22Rv1 (cell line): Measurements from ENCODE around the gene SFXN5.

Experiments
- H3K27ac ChIP-seq: fragments of 450-650 bp; 2 replicates; pipeline ENCODE4 v1.5.1; 2017
- ZFX ChIP-seq: fragments of 450-650 bp; IDR thresholded peaks from 2 replicates; pipeline ENCODE4 v1.6.1; 2017; ENCODE audit warnings: antibody characterized with exemption, borderline replicate concordance
- TF ChIP-seq, protein P1 (sequence below): fragments of 450-650 bp; IDR thresholded peaks from 2 replicates; pipeline ENCODE4 v1.5.1; 2017; ENCODE audit warnings: mild to moderate bottlenecking

The SFXN5 gene

DNA sequence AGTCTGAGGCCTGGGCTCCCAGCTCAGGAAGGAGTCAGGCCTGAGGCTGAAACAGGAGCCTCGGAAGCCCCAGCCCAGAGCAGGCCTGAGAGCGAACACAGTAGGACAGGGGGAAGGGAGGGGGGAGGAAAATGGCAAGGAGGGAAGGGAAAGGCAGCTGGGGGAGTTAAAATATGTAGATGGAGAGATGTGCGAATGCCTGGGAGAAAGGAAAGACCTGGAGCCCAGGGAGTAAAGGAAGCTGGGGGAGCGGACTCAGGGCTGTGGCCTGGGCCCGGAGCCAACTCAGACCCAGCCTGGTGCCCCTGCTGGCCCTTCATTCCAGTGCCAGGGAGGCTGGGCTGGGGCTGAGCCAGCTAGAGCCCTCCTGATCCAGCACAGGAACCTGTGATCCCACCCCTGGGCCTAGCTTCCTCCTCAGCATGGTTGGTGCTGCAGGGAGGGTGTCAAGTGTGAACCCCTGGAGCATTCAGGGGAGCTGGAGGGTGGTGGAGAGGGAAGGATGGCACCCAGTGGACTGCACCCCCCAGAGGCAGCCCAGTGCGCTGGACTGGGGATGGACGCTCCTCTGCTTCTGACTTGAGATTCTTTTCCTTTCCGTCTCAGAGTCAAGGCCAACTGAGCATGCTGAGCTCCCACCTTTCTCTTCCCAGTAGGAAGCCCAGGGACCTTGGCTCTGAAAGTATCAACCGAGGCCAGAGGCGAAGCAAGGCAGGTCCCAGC, 107.9 kb downstream of the SFXN5 start:
- H3K27ac ChIP-seq = no peak overlapping the region
- TF ChIP-seq ZFX = no peak

DNA sequence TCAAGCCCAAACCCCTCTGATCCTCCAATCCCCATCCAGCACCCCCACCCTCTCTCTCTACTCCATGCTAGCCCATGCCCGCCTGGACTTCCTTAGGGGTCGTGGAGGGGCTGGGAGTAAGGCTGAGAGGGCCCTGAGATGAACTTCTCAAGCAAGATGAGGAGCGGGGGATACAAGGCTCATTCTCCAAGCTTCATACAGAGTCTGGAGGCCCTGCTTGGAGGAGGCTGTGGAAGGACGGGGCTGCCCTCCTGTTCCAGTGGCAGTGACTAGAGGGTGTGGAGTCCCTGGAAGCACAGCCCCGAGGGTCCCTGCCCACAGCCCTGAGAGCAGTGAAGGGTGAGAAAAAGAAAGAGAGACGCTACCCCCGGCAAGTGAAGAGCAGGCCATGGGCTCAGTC, 108.6 kb downstream of the SFXN5 start:
- TF ChIP-seq ZFX = no peak
- TF ChIP-seq, protein P1, sequence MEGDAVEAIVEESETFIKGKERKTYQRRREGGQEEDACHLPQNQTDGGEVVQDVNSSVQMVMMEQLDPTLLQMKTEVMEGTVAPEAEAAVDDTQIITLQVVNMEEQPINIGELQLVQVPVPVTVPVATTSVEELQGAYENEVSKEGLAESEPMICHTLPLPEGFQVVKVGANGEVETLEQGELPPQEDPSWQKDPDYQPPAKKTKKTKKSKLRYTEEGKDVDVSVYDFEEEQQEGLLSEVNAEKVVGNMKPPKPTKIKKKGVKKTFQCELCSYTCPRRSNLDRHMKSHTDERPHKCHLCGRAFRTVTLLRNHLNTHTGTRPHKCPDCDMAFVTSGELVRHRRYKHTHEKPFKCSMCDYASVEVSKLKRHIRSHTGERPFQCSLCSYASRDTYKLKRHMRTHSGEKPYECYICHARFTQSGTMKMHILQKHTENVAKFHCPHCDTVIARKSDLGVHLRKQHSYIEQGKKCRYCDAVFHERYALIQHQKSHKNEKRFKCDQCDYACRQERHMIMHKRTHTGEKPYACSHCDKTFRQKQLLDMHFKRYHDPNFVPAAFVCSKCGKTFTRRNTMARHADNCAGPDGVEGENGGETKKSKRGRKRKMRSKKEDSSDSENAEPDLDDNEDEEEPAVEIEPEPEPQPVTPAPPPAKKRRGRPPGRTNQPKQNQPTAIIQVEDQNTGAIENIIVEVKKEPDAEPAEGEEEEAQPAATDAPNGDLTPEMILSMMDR = no peak
- no peak overlapping the region for H3K27ac ChIP-seq

DNA sequence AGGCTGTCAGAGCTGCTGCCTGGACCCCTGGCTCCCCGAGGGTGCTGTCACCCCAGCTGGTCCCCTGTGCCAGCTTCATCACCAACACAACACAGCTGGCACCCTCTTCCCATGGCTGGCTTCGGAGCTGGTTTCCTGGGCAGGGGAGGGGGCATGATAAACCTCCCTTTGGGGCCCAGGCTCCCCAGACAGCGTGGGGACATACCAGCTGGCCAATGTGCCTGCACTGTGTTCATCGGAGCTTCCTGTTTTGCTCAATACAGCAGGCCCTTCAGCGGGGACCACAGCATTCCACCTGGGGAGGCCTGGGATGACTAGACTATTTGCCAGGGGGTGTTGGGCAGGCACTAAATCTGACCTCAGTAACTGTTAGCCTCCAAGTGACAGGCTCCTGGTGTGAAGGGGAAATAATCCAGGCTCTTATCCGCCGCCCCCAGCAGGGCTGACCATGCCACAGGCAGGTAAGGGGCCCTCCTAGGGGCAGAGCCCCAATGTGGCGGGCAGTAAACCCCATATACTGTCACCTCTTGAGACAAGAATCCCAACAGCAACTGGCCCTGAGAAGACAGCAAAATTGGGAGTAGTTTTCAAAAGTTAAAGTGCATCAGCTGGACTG, 109.6 kb downstream of the SFXN5 start:
- TF ChIP-seq, protein P1 = no peak
- no peak for TF ChIP-seq ZFX

DNA sequence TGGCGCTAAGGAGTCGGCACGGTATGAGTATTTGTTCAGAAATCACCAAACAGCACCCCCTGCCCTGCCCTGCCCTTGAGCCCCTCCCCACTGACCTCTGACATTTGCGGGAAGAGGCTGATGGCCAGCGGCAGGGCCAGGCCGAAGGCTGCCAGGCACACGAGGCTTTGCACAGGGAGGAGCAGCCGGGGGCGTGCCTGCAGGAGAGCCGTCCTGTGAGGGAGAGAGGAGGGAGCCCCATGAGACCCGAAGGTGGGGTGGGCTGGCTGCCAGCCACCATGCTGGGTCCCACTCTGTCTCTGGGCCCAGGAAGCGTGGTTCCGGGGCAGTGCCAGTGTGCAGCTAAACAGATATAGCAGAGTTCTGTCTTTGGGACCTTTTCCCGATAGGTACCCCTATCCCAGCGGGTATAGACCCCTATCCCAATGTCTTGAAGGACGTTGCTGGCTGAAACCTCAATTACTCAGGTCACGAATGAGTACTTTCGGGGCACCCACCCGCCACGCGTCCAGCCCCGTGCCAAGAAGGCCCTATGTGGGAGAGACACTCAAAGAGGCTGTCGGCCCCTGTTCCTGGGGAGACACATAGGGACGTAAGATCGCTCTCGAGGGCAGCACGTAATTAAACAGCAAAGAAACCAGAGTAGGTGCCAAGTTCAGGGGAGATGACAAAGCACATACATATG, 110.3 kb downstream of the SFXN5 start:
- H3K27ac ChIP-seq = no peak overlapping the region
- TF ChIP-seq, protein P1 = no peak
- no peak for TF ChIP-seq ZFX

More for the DNA sequence above, 109.6 kb downstream of the SFXN5 start:
- no peak overlapping the region for H3K27ac ChIP-seq

DNA sequence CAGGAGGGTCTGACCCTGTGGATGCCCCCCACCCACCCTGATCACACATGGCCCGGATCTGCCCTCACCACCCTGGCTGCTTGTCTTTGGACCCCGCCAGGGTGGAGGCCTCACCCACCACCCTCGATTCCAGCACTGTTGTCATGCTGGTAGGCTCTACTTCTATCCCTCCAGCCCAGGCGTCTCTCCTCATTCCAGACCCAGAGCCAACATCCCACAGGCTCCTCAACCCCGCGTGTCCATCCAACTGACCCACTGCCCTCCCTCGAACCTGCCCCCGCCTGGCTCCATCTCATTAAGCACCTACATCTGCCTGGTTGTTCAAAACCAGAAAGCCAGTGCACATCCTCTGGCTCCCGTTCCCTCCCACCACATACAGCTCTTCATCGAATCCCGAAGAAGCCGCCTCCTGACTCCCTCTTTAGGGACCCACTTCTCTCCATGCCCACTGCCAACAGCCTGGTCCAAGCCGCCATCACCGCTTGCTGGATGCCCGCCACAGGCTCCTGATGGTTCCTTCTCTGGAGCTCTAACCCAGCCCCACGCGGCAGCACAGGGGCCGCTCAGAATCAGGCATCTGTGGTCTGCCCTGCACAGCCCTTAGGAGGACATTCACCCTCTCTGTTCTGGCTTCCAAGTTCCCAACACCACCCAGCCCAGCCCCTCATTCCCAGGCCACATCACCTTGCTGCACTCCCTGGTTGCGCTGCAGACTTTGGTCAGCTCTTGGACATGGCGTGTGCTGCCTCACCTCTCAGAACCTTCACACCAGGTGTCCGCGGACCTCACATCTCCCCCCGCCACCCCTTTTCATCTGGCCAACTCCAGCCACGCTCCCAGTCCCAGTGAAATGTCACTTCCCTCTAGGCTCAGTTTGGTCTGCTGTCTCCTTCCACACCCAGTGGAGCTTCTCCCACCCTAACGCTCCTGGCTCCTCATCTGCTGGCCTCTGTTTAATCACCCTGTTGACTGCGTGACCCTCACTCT, 111.2 kb downstream of the SFXN5 start:
- H3K27ac ChIP-seq = no peak overlapping the region

DNA sequence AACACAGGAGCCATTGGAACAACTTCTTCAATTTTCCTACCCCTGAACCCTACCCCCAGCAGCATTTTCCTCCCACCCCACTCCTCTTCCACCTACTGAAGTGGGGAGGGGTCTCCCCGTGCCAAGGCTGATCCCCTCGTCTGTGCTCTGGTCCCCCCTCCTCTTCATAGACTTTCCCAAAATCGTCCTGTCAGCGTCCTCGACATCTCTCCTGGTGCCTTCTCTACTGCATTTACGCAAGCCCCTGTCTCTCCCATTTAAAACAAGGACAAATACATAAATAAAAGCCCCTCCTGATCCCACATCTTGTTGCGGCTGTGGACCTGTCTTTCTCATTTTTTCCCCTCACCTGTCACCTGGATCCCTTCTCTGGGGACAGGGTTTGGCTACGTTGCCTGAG, 112.0 kb downstream of the SFXN5 start:
- H3K27ac ChIP-seq = no peak overlapping the region

More for the DNA sequence above, 111.2 kb downstream of the SFXN5 start:
- no peak for TF ChIP-seq ZFX
- TF ChIP-seq, protein P1 = no peak

More for the DNA sequence above, 112.0 kb downstream of the SFXN5 start:
- TF ChIP-seq ZFX = no peak
- TF ChIP-seq, protein P1 = no peak
